Measurements from ENCODE around the gene SMC5.

- TF ChIP-seq, protein P1, sequence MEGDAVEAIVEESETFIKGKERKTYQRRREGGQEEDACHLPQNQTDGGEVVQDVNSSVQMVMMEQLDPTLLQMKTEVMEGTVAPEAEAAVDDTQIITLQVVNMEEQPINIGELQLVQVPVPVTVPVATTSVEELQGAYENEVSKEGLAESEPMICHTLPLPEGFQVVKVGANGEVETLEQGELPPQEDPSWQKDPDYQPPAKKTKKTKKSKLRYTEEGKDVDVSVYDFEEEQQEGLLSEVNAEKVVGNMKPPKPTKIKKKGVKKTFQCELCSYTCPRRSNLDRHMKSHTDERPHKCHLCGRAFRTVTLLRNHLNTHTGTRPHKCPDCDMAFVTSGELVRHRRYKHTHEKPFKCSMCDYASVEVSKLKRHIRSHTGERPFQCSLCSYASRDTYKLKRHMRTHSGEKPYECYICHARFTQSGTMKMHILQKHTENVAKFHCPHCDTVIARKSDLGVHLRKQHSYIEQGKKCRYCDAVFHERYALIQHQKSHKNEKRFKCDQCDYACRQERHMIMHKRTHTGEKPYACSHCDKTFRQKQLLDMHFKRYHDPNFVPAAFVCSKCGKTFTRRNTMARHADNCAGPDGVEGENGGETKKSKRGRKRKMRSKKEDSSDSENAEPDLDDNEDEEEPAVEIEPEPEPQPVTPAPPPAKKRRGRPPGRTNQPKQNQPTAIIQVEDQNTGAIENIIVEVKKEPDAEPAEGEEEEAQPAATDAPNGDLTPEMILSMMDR (IDR thresholded peaks at IDR 0.05): no peak
- TF ChIP-seq POLR2A (IDR thresholded peaks at IDR 0.05): no peak
These were observed 88.3 kb downstream of the SMC5 start for GRCh38 chr9:70347046-70347445.
